HG03025 (cell line): ENCODE measurements around the gene SLC12A1.

Source experiments
- ATAC-seq: cut with Tn5 transposase; IDR thresholded peaks from one replicate; pipeline ENCODE4 v1.9.1; 2021; ENCODE audit warnings: mild to moderate bottlenecking, moderate library complexity; ENCODE audit not compliant: unreplicated experiment, low FRiP score

Gene SLC12A1

DNA sequence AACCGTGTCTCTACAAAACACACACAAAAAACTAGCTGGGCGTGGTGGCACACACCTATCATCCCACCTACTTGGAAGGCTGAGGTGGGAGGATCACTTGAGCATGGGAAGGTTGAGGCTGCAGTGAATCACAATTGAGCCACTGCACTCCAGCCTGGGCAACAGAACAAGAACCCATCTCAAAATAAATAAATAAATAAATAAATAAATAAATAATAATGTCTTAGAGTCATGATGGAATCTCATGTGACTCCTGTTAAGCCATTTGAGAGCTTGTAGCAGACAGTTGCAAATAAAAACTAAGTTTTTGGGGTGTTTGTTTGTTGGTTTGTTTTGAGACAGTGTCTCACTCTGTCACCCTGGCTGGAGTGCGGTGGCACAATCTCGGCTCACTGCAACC lies 33.2 kb downstream of the SLC12A1 start:
- ATAC-seq, result no peak

DNA sequence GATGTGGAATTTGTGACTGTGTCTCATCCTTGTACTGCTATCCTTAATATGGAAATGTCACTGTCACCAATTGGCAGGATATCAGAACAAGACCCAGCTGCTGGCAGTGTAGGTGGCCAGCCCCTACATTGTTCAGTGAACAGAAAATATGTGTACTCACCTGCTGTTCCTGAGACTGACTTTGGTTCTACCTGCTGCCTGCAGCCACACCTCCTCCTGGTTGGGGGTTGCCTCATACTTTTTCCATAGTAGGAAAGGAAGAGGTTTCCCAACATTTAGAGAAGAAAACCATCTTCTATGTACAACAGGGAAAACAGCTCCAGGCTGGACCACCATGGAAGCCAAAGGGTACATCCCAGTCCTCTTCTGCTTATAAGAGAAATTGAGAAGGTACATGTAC lies 35.9 kb downstream of the SLC12A1 start:
- no peak for ATAC-seq

DNA sequence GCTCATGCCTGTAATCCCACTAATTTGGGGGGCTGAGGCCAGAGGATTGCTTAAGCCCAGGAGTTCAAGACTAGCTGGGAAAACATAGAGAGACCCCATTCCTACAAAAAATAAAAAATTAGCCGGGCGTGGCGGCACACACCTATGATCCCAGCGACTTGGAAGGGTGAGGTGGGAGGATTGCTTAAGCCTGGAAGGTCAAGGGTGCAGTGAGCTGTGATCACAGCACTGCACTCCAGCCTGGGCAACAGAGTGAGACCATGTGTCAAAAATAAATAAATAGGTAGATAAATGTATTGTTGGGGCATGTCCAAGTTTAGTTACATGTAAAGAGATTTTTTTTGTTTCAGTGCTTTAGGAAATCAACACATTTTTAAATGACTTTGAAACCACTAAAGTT lies 36.4 kb downstream of the SLC12A1 start:
- no peak for ATAC-seq

DNA sequence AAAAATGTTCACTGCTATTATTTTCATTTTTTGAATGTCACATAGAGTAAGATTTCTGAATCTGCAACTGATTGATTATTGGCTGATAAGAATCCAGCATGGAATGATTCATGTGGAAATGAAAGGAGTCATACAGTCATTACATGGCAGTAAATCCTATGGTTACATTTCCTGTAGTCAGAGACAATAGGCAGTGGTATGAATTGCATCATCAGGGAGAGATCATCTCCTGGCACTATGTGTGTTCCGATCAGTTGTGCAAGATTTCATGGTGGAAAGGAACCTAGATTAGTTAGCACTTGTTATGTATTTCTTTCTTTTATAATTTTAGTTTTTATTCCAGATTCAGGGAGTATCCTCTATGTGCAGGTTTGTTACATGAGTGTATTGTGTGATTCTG lies 38.8 kb downstream of the SLC12A1 start:
- ATAC-seq, result no peak

DNA sequence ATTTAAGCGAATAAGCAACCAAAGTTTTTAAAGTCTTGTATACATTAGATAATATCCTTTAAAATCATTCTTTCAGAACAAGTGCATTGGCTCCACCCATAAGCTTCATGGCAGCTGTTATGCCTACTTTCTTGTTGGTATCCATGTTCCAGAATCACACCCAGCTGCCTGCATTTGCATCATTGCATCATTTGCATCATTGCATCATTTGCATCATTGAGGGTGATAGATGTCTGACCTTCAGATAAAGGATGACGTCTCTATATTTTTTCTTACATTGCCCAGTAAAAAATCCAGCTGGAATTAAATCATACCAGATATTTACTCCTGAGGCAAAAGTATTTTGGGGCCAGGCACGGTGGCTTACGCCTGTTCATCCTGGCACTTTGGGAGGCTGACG lies 42.3 kb downstream of the SLC12A1 start:
- ATAC-seq, result no peak

DNA sequence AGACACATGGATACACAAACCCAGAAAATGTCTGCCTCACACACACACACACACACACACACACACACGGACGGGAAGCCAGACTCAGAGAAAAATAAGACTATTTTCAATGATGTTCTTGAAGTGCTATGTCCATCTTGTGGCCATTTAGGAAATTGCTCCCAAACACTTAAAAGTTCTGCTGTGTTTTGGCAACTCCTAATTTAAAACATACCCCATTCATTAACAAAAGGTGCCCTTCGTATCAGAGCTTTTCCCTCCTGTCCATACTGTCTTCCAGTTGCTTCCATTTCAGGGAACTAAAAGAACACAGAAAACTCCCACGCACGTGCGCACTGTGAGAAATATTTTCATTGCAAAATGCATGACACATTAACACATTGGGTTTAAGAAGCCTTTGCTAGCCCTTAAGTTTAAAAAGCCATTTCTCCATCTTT lies 44.6 kb downstream of the SLC12A1 start:
- no peak for ATAC-seq

DNA sequence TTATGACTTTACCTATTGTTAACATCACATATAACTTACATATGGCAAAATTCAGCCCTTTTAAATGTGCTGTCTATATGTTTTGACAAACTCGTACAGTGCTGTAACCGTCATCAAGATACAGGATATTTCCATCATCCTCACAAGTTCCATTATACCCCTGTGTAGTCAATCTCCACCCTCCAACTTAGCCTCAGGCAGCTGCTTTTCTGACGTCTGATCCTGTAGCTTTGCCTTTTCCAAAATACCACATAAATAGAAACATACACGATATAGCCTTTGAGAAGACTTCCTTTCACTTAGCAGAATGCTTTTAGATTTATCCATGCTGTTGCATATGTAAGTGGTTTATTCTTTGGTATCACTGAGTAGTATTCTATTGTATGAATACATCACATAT lies 47.1 kb downstream of the SLC12A1 start:
- no peak for ATAC-seq

DNA sequence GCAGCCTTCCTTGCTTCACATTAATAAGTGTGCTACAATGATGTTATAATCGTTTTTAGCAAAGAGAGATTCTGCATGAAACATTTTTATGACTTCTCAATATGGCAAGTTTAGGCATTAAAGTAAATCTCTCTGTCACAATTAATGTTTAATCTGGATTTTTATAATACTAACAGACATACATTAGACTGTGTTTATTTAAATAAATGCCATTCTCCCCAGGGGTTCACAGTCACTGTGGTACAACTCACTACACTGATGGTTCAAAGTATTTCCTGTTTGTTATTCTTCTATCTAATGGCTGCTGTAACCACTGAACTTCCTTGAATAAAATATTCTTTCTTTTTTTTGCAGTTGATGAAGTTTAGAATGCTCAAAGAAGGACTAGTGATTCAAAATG lies 59.0 kb downstream of the SLC12A1 start:
- no peak for ATAC-seq

DNA sequence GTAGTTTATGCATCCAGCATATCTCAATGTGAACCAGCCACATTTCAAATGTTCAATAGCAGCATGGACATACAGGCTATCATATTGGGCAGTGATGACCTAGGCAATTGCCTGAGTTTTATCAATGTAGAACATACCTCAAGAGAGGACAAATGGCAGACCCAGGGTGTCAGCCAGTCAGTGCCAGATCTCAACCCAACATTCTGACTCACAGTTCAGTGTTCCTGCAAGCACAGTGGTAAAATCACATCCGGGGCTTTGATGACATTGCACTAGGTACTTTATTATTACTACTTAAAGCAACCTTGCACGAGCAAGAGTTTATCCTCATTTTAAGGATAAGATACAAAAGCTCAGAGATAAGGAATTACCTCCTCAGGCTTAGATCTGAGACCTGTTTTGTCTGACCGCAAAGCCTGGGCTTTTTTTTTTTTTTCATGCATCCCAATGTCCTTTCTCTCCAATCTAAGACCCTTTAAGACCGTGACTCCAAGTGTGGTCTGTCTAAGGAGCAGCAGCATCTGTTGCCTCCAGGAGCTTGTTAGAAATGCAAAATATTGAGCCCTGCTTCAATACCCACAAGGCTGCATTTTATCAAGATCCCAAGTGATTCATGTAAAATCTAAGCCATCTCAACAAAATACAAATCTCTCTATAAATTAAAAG lies 60.1 kb downstream of the SLC12A1 start:
- ATAC-seq, result no peak

DNA sequence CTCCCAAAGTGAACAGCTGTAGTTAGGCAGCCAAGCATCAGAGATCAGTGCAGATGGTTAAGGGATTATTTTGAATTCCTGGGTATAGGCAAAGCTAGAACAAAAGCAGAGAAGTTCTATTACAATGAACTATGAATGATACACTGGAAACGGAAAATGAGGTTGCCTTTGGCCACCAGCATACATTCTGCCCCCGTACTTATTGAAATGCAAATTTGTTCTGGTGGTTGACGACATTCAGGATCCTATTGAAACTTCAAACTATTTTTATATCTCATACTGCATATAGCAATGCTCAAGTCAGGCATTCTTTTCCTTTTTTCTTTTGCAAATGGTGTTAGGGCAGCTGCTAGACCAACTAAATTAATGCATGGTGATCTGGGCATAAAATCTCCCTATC lies 61.7 kb downstream of the SLC12A1 start:
- no peak for ATAC-seq

DNA sequence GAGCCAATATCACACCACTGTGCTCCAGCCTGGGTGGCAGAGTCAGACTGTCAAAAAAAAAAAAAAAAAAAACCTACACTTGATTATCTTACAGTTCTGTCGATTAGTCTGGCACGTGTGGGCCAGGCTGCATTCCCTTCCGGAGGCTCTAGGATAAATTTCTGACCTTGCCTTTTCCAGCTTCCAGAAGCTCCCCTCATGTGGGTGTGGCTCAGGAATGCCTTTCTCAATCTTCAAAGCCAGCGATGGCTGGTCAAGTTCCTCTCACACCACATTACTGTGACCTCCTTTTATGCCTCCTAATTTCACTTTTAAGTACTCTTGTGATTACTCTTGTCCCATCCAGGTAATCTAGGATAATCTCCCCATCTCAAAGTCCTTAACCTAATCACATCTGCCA lies 66.9 kb downstream of the SLC12A1 start:
- no peak for ATAC-seq

DNA sequence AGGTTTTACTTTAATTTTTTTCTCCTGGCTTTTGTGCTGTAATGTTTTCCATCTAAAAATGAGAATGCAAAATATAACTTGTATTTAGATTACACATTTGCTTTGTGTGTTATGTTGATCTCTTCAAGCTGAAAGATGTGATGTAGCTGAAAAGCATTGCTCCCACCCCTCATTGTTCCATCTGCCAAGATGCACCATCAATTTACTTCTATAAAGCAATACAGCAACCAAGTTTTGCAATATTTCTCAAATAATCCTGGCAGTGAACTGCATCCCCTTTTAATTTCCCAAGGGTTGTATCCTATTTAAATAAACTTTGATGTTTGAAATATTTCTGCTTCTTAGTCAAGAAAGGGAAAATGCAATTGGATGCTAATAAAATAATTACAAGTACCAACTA lies 72.6 kb downstream of the SLC12A1 start:
- ATAC-seq, result no peak

DNA sequence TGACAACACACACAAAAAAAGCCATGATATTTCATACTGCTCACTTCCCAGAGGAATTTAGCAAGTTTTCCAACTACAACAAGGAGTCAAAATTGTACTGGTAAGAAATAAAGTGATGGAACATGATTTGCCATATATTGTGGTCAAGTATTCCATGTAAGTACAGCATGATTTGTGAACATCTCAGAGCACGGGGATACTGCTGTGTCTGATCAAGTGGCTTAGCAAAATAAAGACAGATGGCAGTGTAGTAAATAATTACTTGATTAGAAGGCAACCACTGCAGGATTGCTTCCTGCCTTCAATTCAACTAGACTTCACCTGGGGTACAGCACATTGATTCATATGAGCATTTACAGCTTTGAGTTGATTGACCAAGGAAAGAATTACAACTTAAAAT lies 73.5 kb downstream of the SLC12A1 start:
- ATAC-seq, result no peak

DNA sequence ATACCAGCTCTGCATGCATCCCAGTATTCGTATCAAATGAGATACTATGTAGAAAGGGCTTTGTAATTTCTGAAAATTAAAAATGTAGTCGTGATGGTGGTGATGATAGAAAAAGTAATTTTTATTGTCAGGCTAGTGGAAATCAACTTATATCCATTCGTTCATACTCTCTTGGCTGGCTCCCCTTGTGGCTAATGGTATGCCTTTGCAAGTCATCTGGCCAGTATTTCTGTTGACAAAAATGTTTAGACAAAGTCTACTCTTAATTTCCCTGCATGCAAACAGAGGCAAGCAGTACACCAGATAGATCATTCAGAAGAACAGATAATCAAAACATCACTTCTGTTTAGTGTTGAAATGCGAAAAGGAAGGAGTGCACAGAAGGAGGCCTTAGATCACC lies 75.6 kb downstream of the SLC12A1 start:
- ATAC-seq, result no peak

DNA sequence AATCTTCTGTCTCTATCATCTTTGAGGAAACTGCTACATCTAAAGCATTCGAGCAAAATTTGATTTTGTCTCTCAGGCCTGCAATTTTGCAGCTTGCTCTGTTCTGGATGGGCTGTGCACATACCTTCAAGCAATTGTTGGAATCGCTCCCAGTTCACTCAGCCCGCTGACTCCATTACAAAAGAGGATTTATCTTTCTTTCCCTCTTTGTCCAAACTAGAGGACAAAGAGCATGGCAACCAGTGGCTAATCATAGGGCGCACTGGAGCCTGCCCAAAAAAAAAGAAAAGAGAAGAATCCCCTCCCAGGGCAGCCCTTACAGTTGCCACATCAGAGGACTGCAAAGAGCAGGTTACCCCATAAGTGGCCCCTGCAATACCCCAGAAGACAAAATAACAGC lies 76.1 kb downstream of the SLC12A1 start:
- ATAC-seq, result no peak

DNA sequence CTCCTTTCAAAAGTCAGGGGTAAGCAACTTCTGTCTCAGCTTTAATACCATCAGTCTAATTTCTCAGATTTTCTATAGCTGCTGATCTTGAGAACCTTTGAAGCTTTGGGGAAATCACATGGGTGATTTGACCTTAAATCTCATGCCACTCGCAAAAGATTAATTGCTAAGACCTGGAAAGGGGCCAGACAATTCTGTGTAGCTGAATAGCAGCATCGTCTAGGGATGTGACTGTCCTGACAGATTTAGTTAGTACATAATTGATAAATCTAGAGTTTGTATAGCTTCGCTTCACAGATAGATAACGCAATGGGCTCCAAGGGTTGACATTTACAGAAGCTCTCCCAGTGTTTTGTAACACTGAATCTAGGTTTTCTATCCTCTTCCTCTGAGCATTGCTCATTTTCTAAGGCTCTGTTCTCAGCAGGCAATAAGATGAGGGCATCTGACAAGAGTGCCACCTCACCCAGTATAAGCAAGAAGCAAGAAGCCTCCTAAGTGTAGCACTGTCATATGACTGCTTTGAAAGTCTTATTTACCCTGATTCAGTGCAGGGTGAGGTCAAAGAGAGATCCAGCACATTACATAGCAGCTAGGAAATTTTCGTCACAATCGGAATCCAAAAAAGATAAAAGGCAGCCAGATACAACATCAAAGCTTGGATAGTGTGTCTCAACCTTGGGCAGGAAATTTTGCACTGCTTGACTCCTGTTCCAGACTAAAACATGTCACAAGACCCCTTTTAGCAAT lies 77.5 kb downstream of the SLC12A1 start:
- ATAC-seq, result no peak

DNA sequence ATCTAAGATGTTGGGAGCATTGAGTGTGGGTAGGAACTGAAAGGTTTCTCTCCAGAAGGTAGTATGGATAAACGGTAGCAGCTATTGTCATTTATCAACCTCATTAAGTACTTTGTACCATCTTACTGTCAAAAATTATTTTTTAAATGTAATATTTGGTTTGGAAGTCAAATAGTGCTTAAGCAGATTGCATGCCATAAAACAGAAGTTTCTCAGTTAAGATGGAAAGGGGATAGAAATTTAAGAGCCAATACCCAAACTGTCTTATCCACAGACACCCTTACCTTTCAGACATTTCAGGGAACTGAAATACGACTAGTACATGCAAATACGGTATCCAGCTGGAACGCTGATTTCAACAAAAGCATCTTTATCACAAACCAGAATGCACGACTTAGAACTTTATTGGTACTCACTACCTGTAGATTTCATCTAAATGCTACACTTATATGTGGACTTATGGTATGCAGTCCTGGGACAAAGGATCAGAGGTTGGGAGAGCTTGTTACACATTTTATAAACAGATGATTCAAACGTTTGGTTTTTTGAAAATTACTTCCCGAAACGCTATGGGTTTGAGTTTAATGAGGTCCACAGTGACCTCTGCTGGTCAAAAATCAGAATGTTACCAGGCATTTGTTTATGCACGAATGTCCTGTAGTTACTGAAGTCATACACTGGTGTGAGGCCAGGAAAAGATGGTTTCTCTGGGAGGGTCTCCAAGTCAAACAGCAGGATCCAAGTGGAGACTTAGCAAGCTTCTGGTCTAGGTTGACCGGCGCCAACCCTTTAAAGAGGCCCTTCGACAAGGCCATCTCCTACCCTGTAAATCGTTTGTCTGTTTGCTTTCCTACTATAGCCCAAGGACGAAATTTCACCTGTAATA lies 79.5 kb downstream of the SLC12A1 start:
- peak; percentile 63 for ATAC-seq

DNA sequence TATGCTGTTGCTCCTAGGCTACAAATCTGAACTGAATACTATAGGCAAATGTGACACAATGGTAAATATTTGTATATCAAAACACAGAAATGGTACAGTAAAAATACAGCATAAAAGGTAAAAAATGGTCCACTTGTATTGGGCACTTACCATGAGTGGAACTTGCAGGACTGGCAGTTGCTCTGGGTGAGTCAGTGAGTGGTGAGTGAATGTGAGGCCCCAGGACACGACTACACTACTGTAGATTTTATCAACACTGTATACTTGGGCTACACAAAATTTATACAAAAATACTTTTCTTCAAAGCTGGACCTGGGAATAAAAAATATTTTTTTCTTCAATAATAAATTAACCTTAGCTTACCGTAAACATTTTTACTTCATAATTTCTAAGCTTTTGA lies 83.5 kb downstream of the SLC12A1 start:
- no peak for ATAC-seq

DNA sequence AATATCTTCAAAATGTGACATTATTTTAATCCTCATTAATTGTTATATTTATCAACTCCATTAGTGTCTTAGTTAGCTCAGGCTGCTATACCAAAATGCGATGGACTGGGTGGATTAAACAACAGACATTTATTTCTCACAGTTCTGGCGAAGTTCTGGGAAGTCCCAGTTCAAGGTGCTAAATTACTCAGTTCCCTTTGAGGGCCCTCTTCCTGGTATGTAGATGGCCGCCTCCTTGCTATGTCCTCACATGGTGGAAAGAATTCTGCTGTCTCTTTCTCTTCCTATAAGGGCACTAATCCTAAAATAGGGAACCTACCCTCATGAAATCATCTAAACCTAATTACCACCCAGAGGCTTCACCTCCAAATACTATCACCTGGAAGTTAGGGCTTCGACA lies 86.4 kb downstream of the SLC12A1 start:
- no peak for ATAC-seq

DNA sequence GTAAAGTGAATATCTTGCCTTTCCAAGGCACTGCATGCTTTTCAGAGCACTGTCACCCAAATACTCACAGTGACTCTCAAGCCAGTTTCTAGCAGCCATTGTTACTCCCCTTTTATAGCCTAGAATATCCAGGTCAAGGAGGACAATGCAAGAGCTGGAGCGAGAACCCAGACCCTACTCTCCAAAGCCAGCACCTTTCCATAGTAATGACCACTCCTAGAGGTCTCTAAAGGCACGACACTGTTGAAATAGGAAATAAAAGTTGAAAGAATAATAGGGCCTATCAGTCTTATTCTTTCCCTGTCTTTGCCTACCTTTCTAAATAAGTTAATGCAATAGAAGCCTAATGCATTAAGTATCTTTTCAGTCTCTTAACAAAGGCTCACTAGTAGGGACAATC lies 91.6 kb downstream of the SLC12A1 start:
- no peak for ATAC-seq

DNA sequence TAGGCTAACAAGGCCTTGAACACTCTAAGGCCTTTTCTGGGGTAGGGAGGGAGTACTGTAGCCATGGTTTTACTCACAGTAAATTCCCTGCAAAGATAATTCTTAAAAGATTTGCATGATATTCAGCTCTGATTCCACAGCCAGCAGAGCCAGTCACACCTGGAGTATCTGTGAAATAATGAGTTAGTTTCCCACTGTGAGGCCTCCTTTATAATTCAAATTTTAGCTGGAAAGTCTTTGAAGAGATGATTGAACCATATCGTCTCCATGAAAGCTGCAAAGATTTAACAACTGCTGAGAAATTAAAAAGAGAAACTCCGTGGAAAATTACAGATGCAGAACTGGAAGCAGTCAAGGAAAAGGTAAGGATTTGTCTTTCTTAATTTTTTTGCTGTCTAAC lies 92.8 kb downstream of the SLC12A1 start:
- no peak for ATAC-seq
